Choroid plexus epithelial cell (primary cell): ENCODE measurements around the gene OMP.

Source experiments
- DNase-seq: peaks from one replicate; pipeline ENCODE4 v3.0.0-alpha.2; 2010; ENCODE audit warnings: low read depth
- H3K4me3 ChIP-seq: 2 replicates; pipeline ENCODE4 v1.5.1; 2011; ENCODE audit warnings: low read depth, mild to moderate bottlenecking, control low read depth, low read length, moderate library complexity
- TF ChIP-seq, protein P1 (sequence below): conservative IDR thresholded peaks from 2 replicates; pipeline ENCODE4 v1.5.1; 2011; ENCODE audit warnings: low read depth, mild to moderate bottlenecking, control low read depth, inconsistent platforms, low read length, moderate library complexity

OMP gene, protein sequence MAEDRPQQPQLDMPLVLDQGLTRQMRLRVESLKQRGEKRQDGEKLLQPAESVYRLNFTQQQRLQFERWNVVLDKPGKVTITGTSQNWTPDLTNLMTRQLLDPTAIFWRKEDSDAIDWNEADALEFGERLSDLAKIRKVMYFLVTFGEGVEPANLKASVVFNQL

DNA sequence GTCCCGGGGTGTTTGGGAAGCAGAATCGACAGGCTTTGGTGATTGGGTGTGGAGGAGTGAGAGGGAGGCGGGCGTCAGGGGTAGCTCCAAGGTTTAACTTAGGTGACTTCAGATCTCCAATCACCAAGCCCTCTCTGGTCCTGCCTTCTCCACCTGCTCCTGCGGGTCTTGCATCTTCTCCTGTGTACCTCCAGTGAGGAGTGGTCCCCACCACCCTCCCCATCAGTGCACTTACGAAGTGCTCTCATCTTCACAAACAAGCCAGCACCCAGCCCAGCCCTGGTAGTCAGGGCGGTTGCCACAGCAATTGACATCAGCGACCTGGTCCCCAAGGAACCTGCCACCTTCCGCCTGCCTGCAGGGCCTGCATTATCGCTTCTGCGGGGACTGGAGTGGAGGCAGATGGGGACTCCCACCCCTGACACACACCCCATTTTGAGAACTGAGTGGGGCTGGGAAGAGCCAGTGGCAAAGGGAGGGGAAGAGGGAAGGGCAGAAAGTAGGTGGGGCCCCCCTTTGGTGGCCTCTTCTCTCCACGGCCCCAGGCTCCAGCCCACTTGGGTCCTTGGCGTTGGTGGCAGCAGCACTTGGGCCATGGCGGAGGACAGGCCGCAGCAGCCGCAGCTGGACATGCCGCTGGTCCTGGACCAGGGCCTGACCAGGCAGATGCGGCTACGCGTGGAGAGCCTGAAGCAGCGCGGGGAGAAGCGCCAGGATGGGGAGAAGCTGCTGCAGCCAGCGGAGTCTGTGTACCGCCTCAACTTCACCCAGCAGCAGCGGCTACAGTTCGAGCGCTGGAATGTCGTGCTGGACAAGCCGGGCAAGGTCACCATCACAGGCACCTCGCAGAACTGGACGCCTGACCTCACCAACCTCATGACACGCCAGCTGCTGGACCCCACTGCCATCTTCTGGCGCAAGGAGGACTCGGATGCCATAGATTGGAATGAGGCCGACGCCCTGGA lies at the start of gene OMP:
OMP (plus strand) TSS at position 595 of the 965 bp plus-strand sequence; CDS start at position 595, 0 bp downstream.
- no peak within 1 kb of the TSS for H3K4me3 ChIP-seq
- no peak for DNase-seq
- TF ChIP-seq, protein P1, sequence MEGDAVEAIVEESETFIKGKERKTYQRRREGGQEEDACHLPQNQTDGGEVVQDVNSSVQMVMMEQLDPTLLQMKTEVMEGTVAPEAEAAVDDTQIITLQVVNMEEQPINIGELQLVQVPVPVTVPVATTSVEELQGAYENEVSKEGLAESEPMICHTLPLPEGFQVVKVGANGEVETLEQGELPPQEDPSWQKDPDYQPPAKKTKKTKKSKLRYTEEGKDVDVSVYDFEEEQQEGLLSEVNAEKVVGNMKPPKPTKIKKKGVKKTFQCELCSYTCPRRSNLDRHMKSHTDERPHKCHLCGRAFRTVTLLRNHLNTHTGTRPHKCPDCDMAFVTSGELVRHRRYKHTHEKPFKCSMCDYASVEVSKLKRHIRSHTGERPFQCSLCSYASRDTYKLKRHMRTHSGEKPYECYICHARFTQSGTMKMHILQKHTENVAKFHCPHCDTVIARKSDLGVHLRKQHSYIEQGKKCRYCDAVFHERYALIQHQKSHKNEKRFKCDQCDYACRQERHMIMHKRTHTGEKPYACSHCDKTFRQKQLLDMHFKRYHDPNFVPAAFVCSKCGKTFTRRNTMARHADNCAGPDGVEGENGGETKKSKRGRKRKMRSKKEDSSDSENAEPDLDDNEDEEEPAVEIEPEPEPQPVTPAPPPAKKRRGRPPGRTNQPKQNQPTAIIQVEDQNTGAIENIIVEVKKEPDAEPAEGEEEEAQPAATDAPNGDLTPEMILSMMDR, result no peak

DNA sequence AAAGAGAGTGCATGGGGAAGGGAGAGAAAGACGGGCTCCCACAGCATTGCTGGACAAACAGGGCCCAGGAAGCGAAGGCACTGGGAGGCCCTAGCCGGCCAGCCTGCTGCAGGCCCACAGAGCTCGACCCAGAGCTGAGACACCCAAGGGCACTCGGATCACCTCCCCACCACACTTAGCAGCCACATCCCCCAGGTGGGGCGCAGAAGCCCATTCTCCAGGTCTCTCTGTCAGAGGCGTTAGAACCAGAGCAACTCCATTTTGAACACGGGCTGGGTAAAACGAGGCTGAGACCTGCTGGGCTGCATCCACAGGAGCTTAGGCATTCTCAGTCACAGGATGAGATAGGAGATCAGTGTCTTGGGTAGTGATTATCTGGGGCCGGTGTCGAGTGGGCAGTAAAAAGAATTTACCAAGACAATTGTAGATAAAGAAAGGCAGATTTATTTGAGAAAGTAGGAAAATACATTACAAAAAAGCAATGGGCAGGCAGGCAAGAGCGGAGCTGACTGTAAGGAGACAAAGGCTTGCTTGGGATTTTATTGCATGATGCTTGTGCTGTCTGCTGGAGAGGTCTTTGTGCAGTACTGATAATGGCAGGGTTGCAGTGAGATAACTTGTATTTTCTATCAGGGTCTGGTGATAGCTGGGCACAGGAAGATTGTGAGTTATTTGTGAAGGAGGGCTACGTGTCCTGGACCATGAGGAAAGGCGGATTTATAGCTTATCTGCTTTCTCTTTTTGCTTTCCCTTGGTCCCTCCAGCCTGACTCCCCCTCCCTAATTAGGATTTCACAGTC lies 49.2 kb upstream of the OMP start:
- TF ChIP-seq, protein P1, result no peak
- DNase-seq, result no peak
- no peak overlapping the region for H3K4me3 ChIP-seq

DNA sequence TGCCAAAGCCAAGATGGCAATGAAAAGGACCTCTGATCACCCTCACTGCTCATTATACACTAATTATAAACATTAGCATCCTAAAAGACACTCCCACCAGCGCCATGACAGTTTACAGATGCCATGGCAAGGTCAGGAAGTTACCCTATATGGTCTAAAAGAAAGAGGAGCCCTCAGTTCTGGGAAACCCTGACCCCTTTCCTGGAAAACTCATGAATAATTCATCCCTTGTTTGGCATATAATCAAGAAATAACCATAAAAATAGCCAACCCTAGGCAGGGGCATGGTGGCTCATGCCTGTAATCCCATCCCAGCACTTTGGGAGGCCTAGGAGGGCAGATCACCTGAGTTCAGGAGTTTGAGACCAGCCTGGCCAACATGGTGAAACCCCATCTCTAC lies 48.6 kb upstream of the OMP start:
- no peak for DNase-seq
- no peak overlapping the region for H3K4me3 ChIP-seq
- TF ChIP-seq, protein P1, result no peak

DNA sequence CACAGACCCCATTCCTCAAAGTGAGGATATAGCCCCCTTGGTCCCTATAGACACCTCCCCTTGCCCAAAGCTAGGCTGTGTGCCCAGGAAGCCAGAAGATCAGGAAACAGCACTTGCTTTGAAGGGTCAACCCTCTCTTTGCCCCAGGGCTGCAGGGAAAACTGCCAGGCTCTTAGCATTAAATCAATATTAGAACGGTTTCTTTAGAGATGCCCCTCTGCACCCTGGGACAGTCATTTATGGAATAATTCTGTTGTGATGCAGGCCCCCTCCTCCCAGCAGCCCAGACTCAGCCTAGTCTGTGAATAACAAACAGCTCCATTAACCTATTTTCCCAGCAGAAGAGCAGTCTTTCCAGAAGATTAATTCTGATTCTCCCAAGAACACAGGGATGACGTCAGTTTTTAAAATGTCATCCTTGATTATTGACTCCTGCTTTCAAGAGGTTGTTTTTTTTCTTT lies 47.5 kb upstream of the OMP start:
- TF ChIP-seq, protein P1, result no peak
- H3K4me3 ChIP-seq, result no peak overlapping the region
- DNase-seq, result no peak

DNA sequence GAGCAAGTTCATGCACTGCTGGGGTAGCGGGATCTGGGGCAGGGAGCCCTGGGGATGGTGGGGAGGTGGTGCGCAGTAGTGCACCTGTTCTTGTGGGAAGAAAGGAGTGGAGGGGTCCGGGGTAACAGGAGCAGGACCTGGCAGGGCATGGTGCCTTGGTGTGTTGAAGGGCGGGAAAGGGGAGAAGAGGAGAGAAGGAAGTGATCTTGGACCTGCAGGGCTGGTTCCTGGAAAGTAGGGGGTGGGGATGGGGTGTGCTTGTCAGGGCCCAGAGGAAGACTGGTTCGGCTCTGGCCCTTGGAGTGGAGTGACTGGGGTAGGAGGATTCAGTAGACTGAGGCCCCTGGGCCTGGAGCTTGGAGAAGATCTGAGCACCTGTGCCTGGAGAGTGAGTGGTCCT lies 46.7 kb upstream of the OMP start:
- H3K4me3 ChIP-seq, result no peak overlapping the region
- TF ChIP-seq, protein P1, result no peak
- DNase-seq, result no peak

DNA sequence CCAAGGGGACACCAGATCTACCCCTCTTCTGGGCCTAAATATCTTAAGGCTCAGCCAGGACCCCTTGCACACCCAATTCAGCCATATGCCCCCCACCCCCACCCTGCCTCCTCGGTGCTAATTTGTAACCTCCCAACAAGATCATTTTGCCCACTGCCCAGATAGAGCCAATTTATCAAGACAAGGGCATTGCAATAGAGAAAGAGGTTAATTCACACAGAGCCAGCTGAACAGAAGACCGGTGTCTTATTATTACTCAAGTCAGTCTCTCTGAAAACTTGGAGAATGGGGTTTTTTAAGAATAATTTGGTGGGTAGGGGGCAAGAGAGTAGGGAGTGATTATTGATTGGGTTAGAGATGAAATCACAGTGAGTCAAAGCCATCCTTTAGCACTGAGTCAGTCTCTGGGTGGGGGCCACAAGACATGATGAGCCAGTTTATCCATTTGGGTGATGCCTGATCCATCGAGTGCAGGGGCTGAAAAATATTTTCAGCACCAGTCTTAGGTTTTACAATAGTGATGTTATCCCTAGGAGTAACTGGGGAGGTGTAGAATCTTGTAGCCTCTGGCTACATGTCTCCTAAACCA lies 45.7 kb upstream of the OMP start:
- H3K4me3 ChIP-seq, result no peak overlapping the region
- TF ChIP-seq, protein P1, result no peak
- no peak for DNase-seq
